Tibial nerve (tissue), 3 donors: Measurements from ENCODE around the gene TNFRSF18.

Experiments
- POLR2A ChIP-seq, 2 donors: fragments of 450-650 bp; IDR thresholded peaks; one replicate each; pipeline ENCODE4 v1.6.1; 2017; ENCODE audit warnings: antibody characterized with exemption in 2 of 2, mild to moderate bottlenecking in 2 of 2, moderate library complexity in 2 of 2
- TF ChIP-seq, protein P1 (sequence below), 5 experiments: fragments of 200-600 bp in 3 of 5; fragments of 450-650 bp in 2 of 5; sonication (generic) in 3 of 5; IDR thresholded peaks; one replicate each; pipeline ENCODE4 v1.5.1; 2016 to 2019; ENCODE audit warnings: antibody characterized with exemption in 5 of 5, mild to moderate bottlenecking in 3 of 5, moderate library complexity in 2 of 5

DNA sequence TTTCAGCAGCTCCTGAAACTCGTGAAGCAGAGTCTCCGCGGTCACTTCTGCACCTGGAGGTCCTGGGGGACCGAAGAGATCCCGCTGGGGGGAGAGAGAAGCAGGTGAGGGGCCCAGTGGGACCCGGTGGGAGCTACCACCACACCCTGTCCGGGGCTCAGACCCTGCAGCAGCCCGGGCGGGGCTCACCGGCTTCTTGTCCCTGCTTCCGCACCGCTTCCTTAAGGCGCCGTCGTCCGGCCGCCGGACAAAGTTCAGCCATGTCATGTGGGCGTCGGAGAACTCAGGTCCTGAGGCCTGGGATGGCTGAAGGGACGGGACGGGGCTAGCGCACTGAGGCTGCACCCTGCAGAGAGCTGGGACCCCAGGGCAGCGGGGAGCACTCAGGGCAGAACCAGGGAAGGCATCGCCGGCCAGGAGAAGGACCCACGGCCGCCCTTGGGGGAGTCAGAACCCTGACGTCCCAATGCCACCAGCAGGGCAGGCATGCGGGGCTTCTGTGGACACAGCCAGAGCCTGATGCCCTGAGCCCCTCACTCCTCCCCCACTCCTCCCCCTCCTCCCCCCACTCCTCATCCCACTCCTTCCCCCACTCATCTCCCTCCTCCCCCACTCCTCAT, 37.9 kb upstream of the TNFRSF18 start:
- TF ChIP-seq POLR2A (IDR thresholded peaks at IDR 0.05) = no peak
- TF ChIP-seq, protein P1, sequence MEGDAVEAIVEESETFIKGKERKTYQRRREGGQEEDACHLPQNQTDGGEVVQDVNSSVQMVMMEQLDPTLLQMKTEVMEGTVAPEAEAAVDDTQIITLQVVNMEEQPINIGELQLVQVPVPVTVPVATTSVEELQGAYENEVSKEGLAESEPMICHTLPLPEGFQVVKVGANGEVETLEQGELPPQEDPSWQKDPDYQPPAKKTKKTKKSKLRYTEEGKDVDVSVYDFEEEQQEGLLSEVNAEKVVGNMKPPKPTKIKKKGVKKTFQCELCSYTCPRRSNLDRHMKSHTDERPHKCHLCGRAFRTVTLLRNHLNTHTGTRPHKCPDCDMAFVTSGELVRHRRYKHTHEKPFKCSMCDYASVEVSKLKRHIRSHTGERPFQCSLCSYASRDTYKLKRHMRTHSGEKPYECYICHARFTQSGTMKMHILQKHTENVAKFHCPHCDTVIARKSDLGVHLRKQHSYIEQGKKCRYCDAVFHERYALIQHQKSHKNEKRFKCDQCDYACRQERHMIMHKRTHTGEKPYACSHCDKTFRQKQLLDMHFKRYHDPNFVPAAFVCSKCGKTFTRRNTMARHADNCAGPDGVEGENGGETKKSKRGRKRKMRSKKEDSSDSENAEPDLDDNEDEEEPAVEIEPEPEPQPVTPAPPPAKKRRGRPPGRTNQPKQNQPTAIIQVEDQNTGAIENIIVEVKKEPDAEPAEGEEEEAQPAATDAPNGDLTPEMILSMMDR (IDR thresholded peaks at IDR 0.05) = no peak
